Erythroblast (primary cell): Measurements from ENCODE around the gene ATP1A4.

Experiments
- GATA1 ChIP-seq: IDR thresholded peaks from 2 replicates; pipeline ENCODE4 v1.6.1; 2011; ENCODE audit warnings: low read depth, mild to moderate bottlenecking, control low read depth, low read length, moderate library complexity
- POLR2A ChIP-seq: IDR thresholded peaks from 2 replicates; pipeline ENCODE4 v1.6.1; 2011; ENCODE audit warnings: mild to moderate bottlenecking, low read length

- TF ChIP-seq POLR2A (no peak), GATA1 (no peak)
These were observed 76.2 kb downstream of the ATP1A4 start for GRCh38 chr1:160227561-160227960.
